H1 (cell line): Measurements from ENCODE around the gene CADM1. TPM values are rescaled to one million over a fixed set of nuclear protein-coding genes. Genes with fewer than 3 reads are reported as not detected.

Experiments used
- BACH1 ChIP-seq: IDR thresholded peaks from 2 replicates; pipeline ENCODE4 v1.6.1; 2012; ENCODE audit warnings: low read length, improper control_type of control experiment
- CHD2 ChIP-seq: IDR thresholded peaks from 2 replicates; pipeline ENCODE4 v1.6.1; 2012; ENCODE audit warnings: low read length, improper control_type of control experiment
- CHD7 ChIP-seq: fragments of 300-600 bp; sonication (generic); IDR thresholded peaks from 2 replicates; pipeline ENCODE4 v1.7.1; 2012; ENCODE audit warnings: low read length, moderate library complexity, mild to moderate bottlenecking, inconsistent platforms; ENCODE audit not compliant: insufficient replicate concordance
- EP300 ChIP-seq, 2 experiments: IDR thresholded peaks; 1 replicate in 1 of 2; 2 replicates in 1 of 2; pipeline ENCODE4 v1.6.1; 2011 to 2012; ENCODE audit warnings: low read depth in 2 of 2, low read length in 2 of 2, mild to moderate bottlenecking in 2 of 2, borderline replicate concordance in 1 of 2, inconsistent platforms in 1 of 2, moderate library complexity in 1 of 2
- POU5F1 ChIP-seq: IDR thresholded peaks from 2 replicates; pipeline ENCODE4 v1.6.1; 2011; ENCODE audit warnings: low read depth, mild to moderate bottlenecking, low read length, moderate library complexity
- SP1 ChIP-seq: IDR thresholded peaks from 2 replicates; pipeline ENCODE4 v1.6.1; 2011; ENCODE audit warnings: low read depth, low read length
- YY1 ChIP-seq: IDR thresholded peaks from 2 replicates; pipeline ENCODE4 v1.6.1; 2011; ENCODE audit warnings: low read depth, mild to moderate bottlenecking, low read length
- polyA plus RNA-seq, 7 experiments: library from polyadenylated mRNA; depleted of rRNA in 3 of 7; stranded (reverse) in 5 of 7; unstranded in 2 of 7; fragments of >200 nt in 5 of 7; fragments of 200-250 nt in 2 of 7; gene quantifications; 1 replicate in 5 of 7; 2 replicates in 1 of 7; 4 replicates in 1 of 7; pipeline versions ENCODE4 v1.2.1 to v1.2.3, GENCODE V29; 2011 to 2013; ENCODE audit warnings: missing spikeins in 2 of 7, mixed read lengths in 2 of 7
- total RNA-seq: library from RNA; stranded (reverse); fragmentation: NEBNext Ultra II Directional; extraction: Animal tissue kit (Norgen Biotek cat#: 25700); gene quantifications from 2 replicates; pipeline ENCODE4 v1.2.1, GENCODE V29; 2021

Gene CADM1
- total and polyA plus RNA-seq, 2 of the 8 experiments (the other 6 are each of a cell fraction or from before 2014, with no cell fraction given), result 8.3 to 25.3 TPM

GRCh38 chr11:115183136-115183535 lies 321.1 kb downstream of the CADM1 start (continued):
- no peak for TF ChIP-seq CHD7
- no peak for TF ChIP-seq POU5F1
- TF ChIP-seq EP300 (IDR thresholded peaks at IDR 0.05; ENCODE audit: borderline replicate concordance in 1 of 2, low read depth in 2 of 2, low read length in 2 of 2), result no peak
- TF ChIP-seq BACH1, result no peak
- no peak for TF ChIP-seq SP1
- TF ChIP-seq CHD2, result no peak
- no peak for TF ChIP-seq YY1
